GM19455 (cell line): ENCODE measurements around the gene TRIM36.

Experiments used
- ATAC-seq: cut with Tn5 transposase; IDR thresholded peaks from one replicate; pipeline ENCODE4 v1.9.1; 2021; ENCODE audit not compliant: unreplicated experiment

The TRIM36 gene

GRCh38 chr5:115169487-115170133 lies at the start of gene TRIM36:
TRIM36 (minus strand) TSS chr5:115169908; CDS start chr5:115169634, 274 bp downstream.
- ATAC-seq = peak; percentile 98

GRCh38 chr5:115214541-115214940 lies 44.8 kb upstream of the TRIM36 start:
- ATAC-seq = no peak

GRCh38 chr5:115209279-115209678 lies 39.6 kb upstream of the TRIM36 start:
- peak; percentile 100 for ATAC-seq

- ATAC-seq = no peak
Observed at GRCh38 chr5:115202952-115203351, 33.2 kb upstream of the TRIM36 start.

GRCh38 chr5:115196161-115196560 lies 26.5 kb upstream of the TRIM36 start:
- ATAC-seq = no peak

GRCh38 chr5:115194676-115195075 lies 25.0 kb upstream of the TRIM36 start:
- ATAC-seq = no peak

GRCh38 chr5:115193295-115193694 lies 23.6 kb upstream of the TRIM36 start:
- ATAC-seq = no peak

GRCh38 chr5:115192098-115192497 lies 22.4 kb upstream of the TRIM36 start:
- ATAC-seq = no peak

- ATAC-seq = no peak
Observed at GRCh38 chr5:115191474-115192031, 21.8 kb upstream of the TRIM36 start.

- ATAC-seq = no peak
Observed at GRCh38 chr5:115190388-115190787, 20.7 kb upstream of the TRIM36 start.

GRCh38 chr5:115189866-115190265 lies 20.2 kb upstream of the TRIM36 start:
- ATAC-seq = no peak

- no peak for ATAC-seq
Observed at GRCh38 chr5:115186794-115187193, 17.1 kb upstream of the TRIM36 start.

GRCh38 chr5:115184770-115185169 lies 15.1 kb upstream of the TRIM36 start:
- no peak for ATAC-seq

- no peak for ATAC-seq
Observed at GRCh38 chr5:115181757-115182156, 12.0 kb upstream of the TRIM36 start.

GRCh38 chr5:115180165-115180709 lies 10.5 kb upstream of the TRIM36 start:
- peak; percentile 72 for ATAC-seq

GRCh38 chr5:115179394-115180164 lies 9.9 kb upstream of the TRIM36 start:
- peak; percentile 46 for ATAC-seq

- no peak for ATAC-seq
Observed at GRCh38 chr5:115179030-115179393, 9.3 kb upstream of the TRIM36 start.

- ATAC-seq = no peak
Observed at GRCh38 chr5:115170929-115171510, 1.3 kb upstream of the TRIM36 start.

GRCh38 chr5:115170134-115170928 lies 623 bp upstream of the TRIM36 start:
- peak; percentile 61 for ATAC-seq

GRCh38 chr5:115168829-115169486 lies 750 bp downstream of the TRIM36 start:
- no peak for ATAC-seq
